CD4-positive, alpha-beta T cell treated with Interleukin-4 for 1 hour (primary cell): ENCODE data around the gene MRPL43.
"Not testable (repeated sequence)": the region's sequence is repeated elsewhere in the genome, so short reads cannot be mapped to it uniquely, and the experiment has no call there.

ENCODE experiments used
- DNase-seq, 2 donors: peaks; one replicate each; pipeline ENCODE4 v3.0.0-alpha.2; 2020 to 2022

Gene MRPL43

GRCh38 chr10:100980711-100981110 is 6.6 kb downstream of the MRPL43 start:
- DNase-seq, result peak in 1 of 2 donors; percentile 2

DNA sequence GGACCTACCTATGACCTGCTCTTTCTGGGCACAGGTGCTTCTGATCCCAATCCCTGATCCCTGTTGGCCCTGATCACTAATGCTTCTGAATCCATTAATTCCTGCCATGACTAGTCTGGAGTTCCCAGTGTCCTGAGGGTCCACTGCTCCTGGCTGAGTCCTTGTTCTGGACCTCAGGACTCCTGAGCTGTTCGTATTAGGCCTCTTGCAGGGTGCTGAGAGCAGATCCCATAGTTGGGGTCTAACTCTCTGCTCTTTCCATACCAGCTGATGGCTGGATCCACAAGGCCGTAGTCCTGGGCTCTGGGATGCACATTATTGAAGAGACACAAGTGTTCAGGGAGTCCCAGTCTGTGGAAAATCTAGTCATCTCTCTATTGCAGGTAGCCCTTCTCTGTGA is 7.0 kb downstream of the MRPL43 start:
- peak in 1 of 2 donors; percentile 4 for DNase-seq

GRCh38 chr10:100979791-100980272 is 7.5 kb downstream of the MRPL43 start:
- DNase-seq, result peak in 1 of 2 donors; percentile 3

- DNase-seq, result peak in 1 of 2 donors; percentile 9
Observed at GRCh38 chr10:100978901-100979195, 8.4 kb downstream of the MRPL43 start.

- no peak for DNase-seq
Observed at GRCh38 chr10:100978121-100978900, 9.0 kb downstream of the MRPL43 start.

GRCh38 chr10:100977436-100977835 is 9.9 kb downstream of the MRPL43 start:
- peak in 1 of 2 donors; percentile 7 for DNase-seq

- DNase-seq, result no peak
Observed at GRCh38 chr10:100976906-100977305, 10.4 kb downstream of the MRPL43 start.

DNA sequence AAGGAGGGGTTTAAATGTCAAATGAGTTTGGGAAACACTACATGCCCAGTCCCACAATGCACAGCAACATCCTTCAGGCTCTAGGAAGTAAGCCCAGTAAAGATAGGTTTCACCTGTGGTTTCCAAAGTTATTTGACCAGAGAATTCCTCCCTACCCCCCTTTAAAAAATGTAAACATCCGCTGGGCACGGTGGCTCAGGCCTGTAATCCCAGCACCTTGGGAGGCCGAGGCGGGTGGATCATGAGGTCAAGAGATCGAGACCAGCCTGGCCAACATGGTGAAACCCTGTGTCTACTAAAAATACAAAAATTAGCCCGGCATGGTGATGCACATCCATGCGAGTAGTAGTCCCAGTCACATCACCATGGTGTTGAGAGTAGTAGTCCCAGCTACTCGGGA is 11.9 kb downstream of the MRPL43 start:
- DNase-seq, result not testable (repeated sequence)

- no peak for DNase-seq
Observed at GRCh38 chr10:100972904-100973535, 14.3 kb downstream of the MRPL43 start.

- DNase-seq, result no peak
Observed at GRCh38 chr10:100972115-100972903, 15.0 kb downstream of the MRPL43 start.

GRCh38 chr10:100970914-100971811 is 16.1 kb downstream of the MRPL43 start:
- DNase-seq, result no peak

DNA sequence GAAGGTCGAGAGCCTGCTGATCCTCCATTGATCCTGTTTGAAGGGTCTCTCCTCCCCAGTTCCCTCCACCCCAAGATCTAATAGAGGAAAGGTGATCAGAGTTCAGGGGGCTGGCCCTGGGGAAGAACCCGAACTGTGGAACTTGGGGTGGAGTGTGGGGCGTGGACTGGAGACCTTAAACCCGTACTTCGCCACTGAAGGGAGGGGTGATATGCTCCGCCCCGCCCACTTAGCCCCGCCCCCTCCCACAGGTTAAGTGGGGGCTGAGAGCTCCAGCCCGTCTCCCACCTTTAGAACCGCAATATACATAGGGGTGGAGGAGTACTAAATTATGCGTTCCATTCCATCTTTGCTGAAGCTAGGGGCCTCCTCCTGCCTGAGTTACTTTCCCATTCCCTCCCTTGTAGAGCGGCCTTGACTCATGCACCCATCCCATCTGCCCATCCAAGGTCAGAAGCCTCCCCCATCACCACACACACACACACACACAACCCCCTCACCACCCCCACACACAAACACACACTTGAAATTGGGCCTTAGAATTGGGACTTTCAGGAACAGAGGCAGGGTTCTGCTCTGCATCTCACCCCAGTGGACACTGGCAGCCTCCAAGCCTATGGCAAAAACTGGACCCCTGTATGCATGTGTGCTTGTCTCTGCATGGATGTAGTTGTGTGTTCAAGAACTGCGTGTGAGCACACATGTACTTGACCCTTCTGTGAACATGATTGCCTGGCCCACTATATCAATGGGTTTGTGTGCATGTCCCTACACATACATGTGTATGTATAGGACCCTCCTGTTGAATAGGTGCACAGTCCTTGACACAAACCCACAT is 17.0 kb downstream of the MRPL43 start:
- peak; percentile 41 to 53 for DNase-seq

GRCh38 chr10:100969187-100970075 is 17.9 kb downstream of the MRPL43 start, which contains the start of gene SEMA4G:
Gene SEMA4G, plus strand, starts transcription at chr10:100969504. Its CDS starts 3,409 bp downstream, at chr10:100972913.
- peak; percentile 19 to 48 for DNase-seq

DNA sequence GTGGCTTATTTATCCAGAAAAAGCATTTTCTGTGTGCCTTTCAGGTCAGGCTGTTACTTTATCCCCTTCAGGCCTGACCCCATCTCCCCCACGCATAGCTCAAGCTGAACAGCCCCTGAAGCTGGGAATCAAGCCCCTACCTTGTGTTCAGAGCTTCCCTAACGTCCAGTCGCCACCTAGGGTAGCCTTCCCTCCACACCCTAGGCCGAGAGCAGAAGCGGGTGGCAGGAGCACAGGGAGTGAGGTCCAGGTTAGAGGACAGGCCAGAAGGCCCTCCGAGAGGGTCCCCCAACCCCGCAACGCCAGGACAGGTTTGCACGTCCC is 18.5 kb downstream of the MRPL43 start:
- DNase-seq, result no peak

- no peak for DNase-seq
Observed at GRCh38 chr10:100968062-100968736, 19.1 kb downstream of the MRPL43 start.

- no peak for DNase-seq
Observed at GRCh38 chr10:100967332-100967731, 20.0 kb downstream of the MRPL43 start.

DNA sequence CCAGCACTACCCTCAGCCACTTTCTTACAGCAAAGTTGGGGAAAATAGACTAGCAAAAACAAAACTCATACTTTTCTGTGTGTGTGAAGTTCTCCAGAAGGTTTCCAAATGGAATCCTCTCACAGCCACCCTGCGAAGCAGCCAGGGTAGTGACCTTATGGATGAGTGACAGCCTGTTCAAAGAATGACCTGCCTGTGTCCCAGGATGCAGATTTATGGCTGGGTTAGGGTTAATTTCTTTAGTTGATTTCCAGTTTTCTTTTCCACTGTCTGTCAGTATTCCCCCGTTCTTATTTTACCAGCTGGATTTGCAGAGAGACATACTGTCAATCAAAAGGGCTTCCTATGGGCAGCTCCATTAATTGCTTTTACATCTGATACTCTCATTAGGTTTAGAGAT is 20.4 kb downstream of the MRPL43 start:
- DNase-seq, result no peak

- no peak for DNase-seq
Observed at GRCh38 chr10:100965820-100966219, 21.5 kb downstream of the MRPL43 start.

DNA sequence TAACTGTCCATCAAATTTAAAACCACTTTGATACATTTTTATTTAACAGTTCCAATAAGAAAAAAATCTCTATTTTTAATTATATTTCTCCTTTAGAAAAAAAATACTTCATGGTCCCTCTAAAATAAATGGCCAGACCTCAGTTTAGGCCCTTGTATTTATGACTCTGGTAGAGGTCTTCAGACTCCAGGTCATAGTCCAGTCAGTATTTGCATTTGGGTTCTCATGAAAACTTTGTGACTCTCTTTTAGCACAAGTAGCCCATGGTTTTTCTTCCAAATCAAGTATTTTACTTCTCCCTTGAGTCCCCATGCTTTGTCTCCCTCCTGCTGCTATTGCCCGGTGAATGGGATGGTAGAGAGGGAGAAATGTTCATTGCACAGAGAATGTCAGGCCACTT is 23.5 kb downstream of the MRPL43 start:
- no peak for DNase-seq
